Activated CD4-positive, alpha-beta T cell treated with anti-CD3 and anti-CD28 coated beads for 4 hours (primary cell): ENCODE data around the gene TENM4.

ENCODE experiments used
- DNase-seq, 2 donors: peaks; one replicate each; pipeline ENCODE4 v3.0.0-alpha.2; 2020

TENM4 gene

GRCh38 chr11:79160791-79161403, 279.9 kb downstream of the TENM4 start:
- no peak for DNase-seq

- no peak for DNase-seq
Observed at GRCh38 chr11:79159657-79160450, 281.0 kb downstream of the TENM4 start.

- no peak for DNase-seq
Observed at GRCh38 chr11:79157738-79158137, 283.1 kb downstream of the TENM4 start.

DNA sequence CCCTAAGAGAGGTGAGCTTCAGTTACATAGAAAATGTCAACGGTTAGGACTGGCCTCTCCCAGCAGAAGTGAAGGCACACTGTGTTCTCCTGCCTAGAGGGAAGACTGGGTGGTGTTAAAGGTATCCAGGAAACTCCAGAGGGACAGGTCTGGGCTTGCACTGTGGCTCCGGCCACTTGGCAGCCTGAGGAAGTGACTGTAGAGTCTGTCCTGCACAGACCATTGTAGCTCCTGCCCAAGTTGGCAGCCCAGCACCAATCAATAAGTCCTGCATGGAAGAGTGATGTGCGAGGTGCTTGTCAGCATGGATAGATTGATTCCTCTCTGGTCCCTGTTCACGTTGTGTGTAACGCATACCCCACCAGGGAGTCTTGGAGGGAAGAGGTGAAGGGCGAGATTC, 284.8 kb downstream of the TENM4 start:
- DNase-seq, result no peak

- no peak for DNase-seq
Observed at GRCh38 chr11:79155237-79155636, 285.6 kb downstream of the TENM4 start.

- no peak for DNase-seq
Observed at GRCh38 chr11:79152511-79152910, 288.3 kb downstream of the TENM4 start.

DNA sequence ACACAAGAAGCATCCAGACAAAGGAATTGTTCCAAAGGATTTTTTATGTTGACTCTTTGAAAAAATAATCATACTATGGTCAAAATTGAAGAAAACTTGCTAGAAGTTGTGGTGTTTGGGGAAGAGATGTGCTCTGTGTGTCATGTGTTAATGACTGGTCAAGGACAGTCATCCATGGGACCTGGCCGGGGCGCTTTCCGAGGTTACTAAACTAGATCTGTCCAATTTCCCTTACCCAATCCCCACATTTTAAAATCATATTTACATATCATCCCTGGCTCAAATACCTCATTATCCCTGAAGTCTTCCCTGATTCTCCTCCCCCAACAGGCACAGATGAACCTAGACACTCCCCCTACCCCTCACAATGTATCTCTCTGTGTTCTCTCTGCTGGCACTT, 289.4 kb downstream of the TENM4 start:
- no peak for DNase-seq

- no peak for DNase-seq
Observed at GRCh38 chr11:79150966-79151365, 289.9 kb downstream of the TENM4 start.

DNA sequence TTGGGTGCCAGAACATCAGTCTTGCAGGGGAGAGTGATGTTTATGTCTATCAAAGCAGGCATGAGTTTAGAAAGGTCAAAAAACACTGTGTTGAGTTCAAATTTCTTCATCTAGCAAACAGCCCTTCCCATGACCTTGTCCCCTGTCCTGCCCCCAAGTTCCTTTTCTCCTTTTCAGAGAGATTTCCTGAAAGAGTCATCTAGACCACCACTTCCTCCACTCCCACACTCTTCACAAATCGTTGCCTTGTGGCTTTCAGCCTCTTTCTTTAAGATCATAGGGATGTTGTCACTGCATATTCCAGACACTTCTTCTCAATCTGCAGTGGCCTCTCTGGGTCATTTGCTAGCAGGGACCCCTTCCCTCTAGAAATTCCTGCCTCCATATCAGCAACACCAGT, 290.5 kb downstream of the TENM4 start:
- no peak for DNase-seq

DNA sequence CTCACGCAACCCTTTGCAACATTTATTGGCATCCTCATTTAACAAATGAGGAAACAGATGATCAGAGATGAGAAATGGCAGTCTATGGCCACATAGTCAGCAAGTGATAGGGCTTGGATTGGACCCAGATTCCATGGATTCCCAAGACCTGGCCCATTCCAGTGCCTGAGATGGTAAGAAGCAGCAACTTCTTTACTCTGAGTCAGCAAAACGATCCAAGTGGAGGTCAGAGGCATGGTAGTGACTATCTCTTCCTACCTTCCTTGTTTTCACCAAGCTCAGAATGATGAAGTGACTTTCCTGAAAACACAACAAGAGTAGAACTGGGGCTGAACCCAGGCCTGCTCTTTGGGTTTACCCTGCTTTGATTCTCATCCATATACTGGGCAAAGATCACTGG, 293.1 kb downstream of the TENM4 start:
- DNase-seq, result no peak

- no peak for DNase-seq
Observed at GRCh38 chr11:79147011-79147410, 293.8 kb downstream of the TENM4 start.

DNA sequence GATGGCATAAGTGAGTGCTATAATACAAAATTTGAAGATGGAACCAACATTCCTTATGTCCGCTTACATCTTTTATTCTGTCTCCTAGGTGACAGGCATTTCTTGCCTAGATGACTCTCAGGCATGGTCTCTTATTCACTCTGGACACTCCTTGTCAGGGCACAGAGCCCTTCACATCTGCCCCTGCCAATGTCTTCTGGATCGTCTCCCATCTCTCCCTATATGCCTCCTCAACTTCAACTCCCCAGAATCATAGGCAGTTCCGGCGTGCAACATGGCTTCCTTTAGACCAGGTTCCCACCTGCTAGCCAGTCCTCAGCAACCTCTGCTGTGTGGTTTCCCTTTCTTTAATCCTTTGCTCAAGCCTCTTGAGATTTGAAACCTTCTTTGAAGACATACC, 300.9 kb downstream of the TENM4 start:
- no peak for DNase-seq

DNA sequence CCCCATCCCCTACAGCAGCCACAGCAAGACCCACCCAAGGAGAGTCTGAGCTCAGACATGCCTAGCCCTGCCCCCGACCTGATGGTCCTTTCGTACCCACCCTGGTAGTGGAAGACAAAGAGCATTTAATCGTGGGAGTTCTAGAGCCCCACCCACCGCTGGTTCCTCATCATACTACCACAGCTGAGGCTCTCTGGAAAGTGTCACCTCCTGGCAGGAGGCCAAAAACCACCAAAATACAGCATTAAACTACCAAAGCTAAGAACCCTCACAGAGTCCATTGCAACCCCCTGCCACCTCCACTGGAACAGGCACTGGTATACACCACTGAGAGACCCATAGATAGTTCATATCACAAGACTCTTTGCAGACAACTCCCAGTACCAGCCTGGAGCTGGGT, 311.1 kb downstream of the TENM4 start:
- DNase-seq, result no peak

DNA sequence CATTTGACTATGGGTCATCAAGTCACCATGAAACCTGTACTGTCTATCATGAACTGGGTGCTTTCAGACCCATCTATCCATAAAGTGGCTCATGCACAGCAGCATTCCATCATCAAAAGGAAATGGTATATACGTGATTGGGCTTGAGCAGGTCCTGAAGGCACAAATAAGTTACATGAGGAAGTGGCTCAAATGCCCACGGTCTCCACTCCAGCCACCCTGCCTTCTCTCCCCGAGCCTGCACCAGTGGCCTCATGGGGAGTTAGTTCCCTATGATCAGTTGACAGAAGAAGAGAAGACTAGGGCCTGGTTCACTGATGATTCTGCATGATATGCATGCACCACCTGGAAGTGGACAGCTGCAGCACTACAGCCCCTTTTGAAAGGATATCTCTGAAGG, 312.5 kb downstream of the TENM4 start:
- DNase-seq, result no peak

DNA sequence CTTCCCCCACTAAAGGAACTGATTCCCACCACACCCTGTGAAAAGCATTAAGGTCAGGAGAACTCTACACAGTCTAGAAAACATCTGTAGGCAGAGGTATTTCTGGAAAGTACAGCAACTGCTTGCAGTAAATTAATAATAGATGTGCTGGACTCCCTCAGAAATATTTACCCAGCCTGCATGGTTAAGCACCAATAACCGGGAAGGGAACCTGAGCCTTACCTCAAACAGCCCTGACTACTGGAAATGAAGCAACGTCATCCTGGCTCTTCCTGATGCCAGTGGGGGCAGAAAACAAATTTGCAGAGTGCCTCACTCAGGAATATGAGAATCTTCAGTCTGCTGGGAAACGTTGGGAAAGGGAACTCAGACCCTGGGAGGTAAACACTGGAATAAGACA, 318.1 kb downstream of the TENM4 start:
- DNase-seq, result no peak

DNA sequence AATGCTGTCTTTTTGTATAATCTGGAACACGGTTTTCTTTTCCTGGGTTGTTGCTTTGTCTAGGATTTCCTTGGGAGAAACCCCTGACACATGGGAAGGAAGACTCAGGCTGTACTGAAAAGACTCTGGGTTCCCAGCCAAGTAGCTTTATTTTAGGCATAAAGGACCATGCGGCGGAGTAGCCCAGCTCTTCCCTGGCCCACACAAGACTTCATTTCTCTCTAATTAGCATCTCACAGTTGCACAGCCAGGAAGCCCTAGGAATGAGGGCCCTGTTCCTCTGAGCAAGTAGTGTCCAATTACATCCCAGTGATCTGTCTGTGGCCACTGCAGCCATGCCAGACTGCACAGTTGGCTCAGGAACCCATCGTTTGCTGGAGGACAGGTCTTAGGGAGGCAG, 319.5 kb downstream of the TENM4 start:
- DNase-seq, result no peak

GRCh38 chr11:79119491-79120284, 321.1 kb downstream of the TENM4 start:
- DNase-seq, result no peak

GRCh38 chr11:79117488-79117887, 323.3 kb downstream of the TENM4 start:
- DNase-seq, result no peak

DNA sequence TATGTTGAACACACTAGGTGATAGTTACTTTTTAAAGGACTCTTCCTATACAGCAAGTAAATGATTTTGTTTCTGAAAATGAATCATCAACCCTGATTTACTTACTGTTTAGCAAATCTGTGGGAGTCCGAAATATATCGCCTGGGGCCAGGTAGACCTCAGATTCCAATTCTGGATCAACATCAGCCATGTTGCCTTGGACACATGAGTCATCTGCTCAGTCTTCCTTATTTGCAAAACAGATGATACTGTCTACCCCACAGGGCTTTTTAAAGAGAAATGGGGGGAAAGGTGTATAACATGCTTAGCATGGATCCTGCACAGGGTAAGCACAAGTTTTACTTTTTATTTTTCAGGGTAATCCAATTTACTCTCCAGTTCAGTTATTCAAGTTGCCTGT, 324.2 kb downstream of the TENM4 start:
- no peak for DNase-seq

- DNase-seq, result no peak
Observed at GRCh38 chr11:79113054-79113690, 327.7 kb downstream of the TENM4 start.

GRCh38 chr11:79110796-79111195, 330.0 kb downstream of the TENM4 start:
- no peak for DNase-seq

GRCh38 chr11:79110321-79110720, 330.5 kb downstream of the TENM4 start:
- no peak for DNase-seq

- DNase-seq, result no peak
Observed at GRCh38 chr11:79108851-79109250, 332.0 kb downstream of the TENM4 start.

- no peak for DNase-seq
Observed at GRCh38 chr11:79102840-79103239, 338.0 kb downstream of the TENM4 start.
